HCT116 (cell line): ENCODE measurements around the gene RBPJ.

ENCODE experiments used
- CTCF ChIP-seq, 3 experiments: fragments of 200-600 bp in 1 of 3; sonication (generic) in 1 of 3; IDR thresholded peaks in 2 of 3; conservative IDR thresholded peaks in 1 of 3; 2 replicates each; pipeline ENCODE4 v1.5.1; 2012 to 2017; ENCODE audit warnings: low read depth in 2 of 3, low read length in 2 of 3, antibody characterized with exemption in 1 of 3, borderline replicate concordance in 1 of 3, control low read depth in 1 of 3, mild to moderate bottlenecking in 1 of 3, mixed read lengths in 1 of 3, mixed run types in 1 of 3, moderate library complexity in 1 of 3; ENCODE audit not compliant: insufficient read depth in 1 of 3
- POLR2A ChIP-seq: IDR thresholded peaks from 2 replicates; pipeline ENCODE4 v1.7.0; 2011; ENCODE audit warnings: borderline replicate concordance; ENCODE audit not compliant: insufficient read depth, insufficient read length; ENCODE audit errors: extremely low read depth
- RAD21 ChIP-seq: IDR thresholded peaks from 2 replicates; pipeline ENCODE4 v1.6.1; 2012; ENCODE audit warnings: low read depth, mild to moderate bottlenecking
- REST ChIP-seq: IDR thresholded peaks from 2 replicates; pipeline ENCODE4 v1.6.1; 2012; ENCODE audit warnings: low read depth
- SP1 ChIP-seq: IDR thresholded peaks from 2 replicates; pipeline ENCODE4 v1.6.1; 2012; ENCODE audit warnings: low read depth
- TCF7L2 ChIP-seq: IDR thresholded peaks from 2 replicates; pipeline ENCODE4 v1.7.0; 2011; ENCODE audit warnings: borderline replicate concordance, inconsistent platforms; ENCODE audit not compliant: insufficient read depth, insufficient read length; ENCODE audit errors: extremely low read depth
- ZBTB33 ChIP-seq: IDR thresholded peaks from 2 replicates; pipeline ENCODE4 v1.6.1; 2011; ENCODE audit warnings: mild to moderate bottlenecking, low read length, moderate library complexity; ENCODE audit not compliant: insufficient replicate concordance; ENCODE audit errors: extremely low read depth

GRCh38 chr4:26368685-26369084, 47.9 kb downstream of the RBPJ start:
- TF ChIP-seq CTCF (IDR thresholded peaks at IDR 0.05 in 2 of 3, conservative IDR thresholded peaks at IDR 0.05 in 1 of 3; ENCODE audit: borderline replicate concordance in 1 of 3, insufficient read depth in 1 of 3, low read depth in 2 of 3, low read length in 2 of 3) (no peak), TCF7L2 (no peak), REST (no peak), RAD21 (no peak), SP1 (no peak), POLR2A (no peak), ZBTB33 (no peak)
